GM12864 (cell line): ENCODE measurements around the gene PACS1.

Experiments
- DNase-seq: peaks from one replicate; pipeline ENCODE4 v3.0.0-alpha.2; 2011; ENCODE audit warnings: low read depth
- H3K4me3 ChIP-seq: 2 replicates; pipeline ENCODE4 v1.5.1; 2011; ENCODE audit warnings: mild to moderate bottlenecking, low read depth, low read length, control low read depth
- TF ChIP-seq, protein P1 (sequence below): IDR thresholded peaks from 2 replicates; pipeline ENCODE4 v1.5.1; 2011; ENCODE audit warnings: low read depth, mild to moderate bottlenecking, moderate library complexity, low read length, control low read depth, inconsistent platforms; ENCODE audit errors: missing control alignments

Gene PACS1

DNA sequence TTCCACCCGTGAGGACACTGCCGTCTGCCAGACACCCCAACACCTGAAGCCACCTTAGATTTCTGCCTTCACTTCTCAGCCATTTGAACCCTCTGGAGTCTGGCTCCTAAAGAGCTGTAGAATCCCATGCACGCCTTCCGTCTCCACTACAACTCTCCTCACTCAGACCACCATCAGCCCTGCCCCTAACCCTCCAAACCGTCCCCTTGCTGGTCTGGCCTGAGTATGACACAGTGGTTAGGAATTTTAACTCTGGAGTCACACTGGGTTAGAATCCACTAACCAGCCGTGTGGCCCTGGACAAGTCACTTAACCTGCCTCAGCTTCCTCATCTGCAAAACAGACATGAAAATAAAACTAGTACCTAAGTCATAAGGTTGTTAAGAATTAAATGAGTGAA lies 210.9 kb downstream of the PACS1 start:
- no peak overlapping the region for H3K4me3 ChIP-seq
- TF ChIP-seq, protein P1, sequence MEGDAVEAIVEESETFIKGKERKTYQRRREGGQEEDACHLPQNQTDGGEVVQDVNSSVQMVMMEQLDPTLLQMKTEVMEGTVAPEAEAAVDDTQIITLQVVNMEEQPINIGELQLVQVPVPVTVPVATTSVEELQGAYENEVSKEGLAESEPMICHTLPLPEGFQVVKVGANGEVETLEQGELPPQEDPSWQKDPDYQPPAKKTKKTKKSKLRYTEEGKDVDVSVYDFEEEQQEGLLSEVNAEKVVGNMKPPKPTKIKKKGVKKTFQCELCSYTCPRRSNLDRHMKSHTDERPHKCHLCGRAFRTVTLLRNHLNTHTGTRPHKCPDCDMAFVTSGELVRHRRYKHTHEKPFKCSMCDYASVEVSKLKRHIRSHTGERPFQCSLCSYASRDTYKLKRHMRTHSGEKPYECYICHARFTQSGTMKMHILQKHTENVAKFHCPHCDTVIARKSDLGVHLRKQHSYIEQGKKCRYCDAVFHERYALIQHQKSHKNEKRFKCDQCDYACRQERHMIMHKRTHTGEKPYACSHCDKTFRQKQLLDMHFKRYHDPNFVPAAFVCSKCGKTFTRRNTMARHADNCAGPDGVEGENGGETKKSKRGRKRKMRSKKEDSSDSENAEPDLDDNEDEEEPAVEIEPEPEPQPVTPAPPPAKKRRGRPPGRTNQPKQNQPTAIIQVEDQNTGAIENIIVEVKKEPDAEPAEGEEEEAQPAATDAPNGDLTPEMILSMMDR = no peak
- no peak for DNase-seq

DNA sequence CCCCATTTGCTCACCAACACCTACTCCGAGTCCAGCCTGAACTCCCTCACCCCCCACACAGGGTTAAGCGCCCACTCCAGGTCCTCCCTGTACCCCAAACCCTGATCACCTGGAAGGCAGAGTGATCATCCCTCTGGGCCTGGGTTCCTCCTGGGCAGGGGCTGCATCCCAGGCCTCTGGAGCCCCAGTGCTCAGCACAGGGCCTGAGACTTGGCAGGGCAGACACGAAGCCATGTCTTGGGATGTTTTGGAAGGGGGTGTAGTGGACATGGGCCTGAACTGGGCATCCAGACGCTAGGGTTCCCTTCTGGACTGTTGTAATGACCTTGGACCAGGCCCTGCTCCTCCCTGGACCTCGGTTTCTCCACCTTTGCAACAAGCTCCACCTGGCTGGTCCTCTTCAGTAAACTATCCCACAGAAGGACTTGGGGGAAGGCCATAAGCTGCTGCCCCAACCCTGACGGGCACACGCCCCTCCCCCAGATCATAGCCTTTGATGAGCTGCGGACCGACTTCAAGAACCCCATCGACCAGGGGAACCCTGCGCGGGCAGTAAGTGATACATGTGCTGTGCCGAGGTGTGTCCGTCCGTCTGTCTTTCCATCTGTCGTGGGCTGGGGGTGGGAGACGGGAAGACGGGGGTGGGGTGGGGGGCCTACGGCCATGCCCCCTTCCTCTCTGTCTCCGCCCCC lies 211.8 kb downstream of the PACS1 start:
- DNase-seq = no peak
- no peak overlapping the region for H3K4me3 ChIP-seq
- TF ChIP-seq, protein P1 = no peak

- peak; percentile 93 for DNase-seq
- H3K4me3 ChIP-seq = no peak overlapping the region
- TF ChIP-seq, protein P1 = peak; percentile 97
Measured at GRCh38 chr11:66282468-66283455, 212.7 kb downstream of the PACS1 start.

DNA sequence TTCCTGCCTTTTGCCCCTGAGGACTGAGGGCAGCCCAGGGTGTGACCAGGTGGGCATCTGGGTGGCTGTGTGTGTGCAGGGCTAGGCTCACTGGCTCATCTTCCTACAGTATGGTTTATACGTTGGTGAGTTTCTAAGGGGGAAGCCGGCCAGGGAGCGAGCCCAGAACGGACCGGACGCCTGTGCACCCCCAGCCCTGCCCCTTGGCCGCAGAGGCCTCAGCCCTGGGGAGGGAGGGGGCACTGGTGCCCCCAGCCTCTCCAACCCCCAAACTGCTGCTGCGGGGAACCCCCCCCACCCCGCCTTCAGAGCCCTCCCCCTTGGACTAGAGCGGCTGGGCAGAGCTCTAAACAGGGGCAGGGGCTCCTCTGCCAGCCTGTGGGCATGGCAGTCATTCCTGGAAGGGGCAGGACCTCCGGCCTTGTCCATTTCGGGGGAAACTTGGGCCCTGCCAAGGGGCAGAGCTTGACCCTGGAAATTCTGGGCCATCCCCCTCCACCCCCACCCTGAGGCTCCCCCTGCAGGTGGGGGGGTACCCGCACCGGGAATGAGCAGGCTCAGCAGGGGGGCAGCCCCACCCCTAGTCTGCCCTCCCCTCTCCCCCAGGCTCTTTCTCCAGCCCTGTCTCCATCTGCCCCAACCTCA lies 213.5 kb downstream of the PACS1 start:
- no peak overlapping the region for H3K4me3 ChIP-seq
- TF ChIP-seq, protein P1 = no peak
- no peak for DNase-seq

DNA sequence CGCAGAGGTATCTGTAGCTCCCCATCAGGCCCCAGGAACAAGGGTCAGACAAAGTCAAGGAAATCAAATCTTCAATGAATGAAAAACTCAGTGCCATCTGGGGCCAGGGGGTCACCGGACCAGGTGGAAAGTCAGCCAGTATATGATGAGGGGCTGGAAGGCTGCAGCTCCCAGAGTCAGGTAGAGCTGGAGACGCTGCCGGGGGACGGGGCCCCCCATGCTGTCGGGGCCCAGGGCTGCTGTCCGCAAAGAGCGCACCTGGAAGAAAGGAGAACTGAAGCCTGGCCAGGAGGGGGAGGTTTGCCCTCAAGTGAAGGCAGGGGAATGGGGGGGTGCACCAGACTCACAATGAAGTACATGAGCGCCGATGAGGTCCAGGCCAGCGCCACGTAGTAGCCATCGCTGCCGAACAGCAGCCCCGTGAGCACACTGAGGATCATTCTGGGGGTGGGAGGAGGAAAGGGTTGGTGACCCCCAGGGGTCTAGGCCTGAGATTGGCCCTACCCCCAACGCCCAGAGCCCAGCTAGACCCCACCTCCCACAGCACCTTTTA lies 214.5 kb downstream of the PACS1 start:
- TF ChIP-seq, protein P1 = no peak
- H3K4me3 ChIP-seq = no peak overlapping the region
- no peak for DNase-seq

GRCh38 chr11:66285250-66285947 lies 215.3 kb downstream of the PACS1 start:
- no peak overlapping the region for H3K4me3 ChIP-seq
- TF ChIP-seq, protein P1 = no peak
- DNase-seq = no peak
